ENCODE measurements around the gene CEP43. TPM values are rescaled to one million over a fixed set of nuclear protein-coding genes. Genes with fewer than 3 reads are reported as not detected.

CEP43 gene
- total RNA-seq, 2 donors from 2014 or later, result 7.7 to 8.5 TPM

DNA sequence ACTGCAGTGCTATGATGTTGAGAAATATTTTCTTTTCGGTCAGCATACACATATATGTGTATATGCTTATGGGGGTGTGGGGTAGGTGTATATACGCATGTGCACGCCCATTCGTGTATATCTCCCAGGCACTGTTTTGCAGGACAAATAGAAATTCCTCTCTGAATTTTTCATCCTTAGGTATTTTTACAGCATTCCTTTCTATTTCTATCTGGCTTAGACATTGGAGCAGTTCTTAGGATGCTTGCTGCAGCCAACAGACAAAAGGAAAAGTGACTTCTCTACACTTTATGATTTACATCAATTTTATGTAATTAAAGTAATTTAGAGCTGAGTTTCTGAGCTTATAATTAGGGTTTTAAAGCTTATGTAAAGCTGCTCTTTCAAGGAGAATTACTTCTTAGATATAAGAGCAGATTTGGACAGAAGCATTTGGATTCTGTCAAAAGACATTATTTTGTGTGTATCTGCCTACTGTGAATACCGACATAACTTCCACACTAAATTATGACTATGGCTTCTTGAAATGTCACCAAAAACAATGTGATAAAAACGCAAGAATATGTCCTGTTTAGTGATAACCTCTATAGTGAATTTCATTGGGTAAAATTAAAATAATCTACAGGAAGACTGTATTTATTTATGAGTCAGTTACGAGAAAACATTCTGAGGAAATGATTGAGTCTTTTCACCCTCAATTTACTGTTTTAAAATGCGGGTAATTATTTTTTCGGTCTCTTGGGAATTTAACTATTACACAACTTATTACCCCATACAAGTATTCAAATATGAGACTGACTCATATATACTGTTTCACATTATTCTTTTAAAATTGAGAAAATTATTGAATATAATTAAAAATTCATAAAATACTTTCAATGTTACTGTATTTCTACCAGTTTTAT, 21.3 kb upstream of the CEP43 start:
- Histone ChIP-seq H3K27me3 (replicated peaks; ENCODE audit: insufficient read depth) (no peaks in the 10 kb centered on the region), H3K36me3 (no peaks in the 10 kb centered on the region), H3K27ac (no peak overlapping the region), H3K4me3 (no peak overlapping the region), H3K9me3 (no peaks in the 10 kb centered on the region), H3K4me1 (ENCODE audit: control insufficient read depth in 1 of 2, low read depth in 2 of 2) (no peaks in the 10 kb centered on the region)
- ATAC-seq (ENCODE audit: insufficient number of reproducible peaks, low FRiP score, low read depth) (no peak), DNase-seq (ENCODE audit: low spot score) (no peak)
- TF ChIP-seq, protein P1, sequence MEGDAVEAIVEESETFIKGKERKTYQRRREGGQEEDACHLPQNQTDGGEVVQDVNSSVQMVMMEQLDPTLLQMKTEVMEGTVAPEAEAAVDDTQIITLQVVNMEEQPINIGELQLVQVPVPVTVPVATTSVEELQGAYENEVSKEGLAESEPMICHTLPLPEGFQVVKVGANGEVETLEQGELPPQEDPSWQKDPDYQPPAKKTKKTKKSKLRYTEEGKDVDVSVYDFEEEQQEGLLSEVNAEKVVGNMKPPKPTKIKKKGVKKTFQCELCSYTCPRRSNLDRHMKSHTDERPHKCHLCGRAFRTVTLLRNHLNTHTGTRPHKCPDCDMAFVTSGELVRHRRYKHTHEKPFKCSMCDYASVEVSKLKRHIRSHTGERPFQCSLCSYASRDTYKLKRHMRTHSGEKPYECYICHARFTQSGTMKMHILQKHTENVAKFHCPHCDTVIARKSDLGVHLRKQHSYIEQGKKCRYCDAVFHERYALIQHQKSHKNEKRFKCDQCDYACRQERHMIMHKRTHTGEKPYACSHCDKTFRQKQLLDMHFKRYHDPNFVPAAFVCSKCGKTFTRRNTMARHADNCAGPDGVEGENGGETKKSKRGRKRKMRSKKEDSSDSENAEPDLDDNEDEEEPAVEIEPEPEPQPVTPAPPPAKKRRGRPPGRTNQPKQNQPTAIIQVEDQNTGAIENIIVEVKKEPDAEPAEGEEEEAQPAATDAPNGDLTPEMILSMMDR (IDR thresholded peaks at IDR 0.05), result no peak

DNA sequence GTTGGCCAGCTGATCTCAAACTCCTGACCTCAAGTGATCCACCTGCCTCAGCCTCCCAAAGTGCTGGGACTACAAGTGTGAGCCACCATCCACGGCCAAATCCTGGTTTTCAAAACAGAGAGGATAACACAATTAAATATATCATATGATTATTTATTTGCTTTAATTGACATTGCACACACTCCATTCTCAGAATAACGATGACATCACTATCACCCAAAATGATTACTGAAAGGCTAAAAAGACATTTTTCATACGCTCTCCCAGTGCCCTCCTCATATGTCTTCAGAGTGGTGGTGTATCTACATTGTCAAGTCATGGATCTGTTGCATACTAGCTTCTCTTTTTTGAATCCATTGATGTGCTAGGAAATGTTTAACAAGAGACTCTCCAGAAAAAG, 18.5 kb upstream of the CEP43 start:
- no peaks in the 10 kb centered on the region for H3K36me3 ChIP-seq
- H3K27me3 ChIP-seq (replicated peaks; ENCODE audit: insufficient read depth), result no peaks in the 10 kb centered on the region
- H3K27ac ChIP-seq, result no peak overlapping the region
- no peaks in the 10 kb centered on the region for H3K9me3 ChIP-seq
- ATAC-seq (ENCODE audit: insufficient number of reproducible peaks, low FRiP score, low read depth) (no peak), DNase-seq (ENCODE audit: low spot score) (no peak)
- TF ChIP-seq, protein P1 (IDR thresholded peaks at IDR 0.05), result no peak
- no peaks in the 10 kb centered on the region for H3K4me1 ChIP-seq (ENCODE audit: control insufficient read depth in 1 of 2, low read depth in 2 of 2)
- H3K4me3 ChIP-seq, result no peak overlapping the region

DNA sequence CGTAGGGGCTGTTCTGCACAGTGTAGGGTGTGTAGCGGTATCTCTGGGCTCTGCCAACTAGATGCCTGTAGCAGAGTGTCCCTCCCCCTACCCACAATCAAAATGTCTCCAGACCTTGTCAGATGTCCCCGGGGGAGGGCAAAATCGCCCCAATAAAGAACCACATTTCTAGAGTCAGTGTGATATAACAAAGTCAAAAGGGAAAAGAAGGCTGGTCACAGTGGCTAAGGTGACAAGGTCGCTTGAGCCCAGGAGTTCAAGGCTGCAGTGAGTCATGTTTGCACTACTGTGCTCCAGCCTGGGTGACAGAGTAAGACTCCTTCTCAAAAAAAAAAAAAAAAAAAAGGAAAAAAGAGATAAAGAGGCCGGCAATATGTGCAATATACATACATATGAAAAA, 11.7 kb upstream of the CEP43 start:
- TF ChIP-seq, protein P1 (IDR thresholded peaks at IDR 0.05), result no peak
- no peak for DNase-seq (ENCODE audit: low spot score)
- no peak overlapping the region for H3K27ac ChIP-seq

DNA sequence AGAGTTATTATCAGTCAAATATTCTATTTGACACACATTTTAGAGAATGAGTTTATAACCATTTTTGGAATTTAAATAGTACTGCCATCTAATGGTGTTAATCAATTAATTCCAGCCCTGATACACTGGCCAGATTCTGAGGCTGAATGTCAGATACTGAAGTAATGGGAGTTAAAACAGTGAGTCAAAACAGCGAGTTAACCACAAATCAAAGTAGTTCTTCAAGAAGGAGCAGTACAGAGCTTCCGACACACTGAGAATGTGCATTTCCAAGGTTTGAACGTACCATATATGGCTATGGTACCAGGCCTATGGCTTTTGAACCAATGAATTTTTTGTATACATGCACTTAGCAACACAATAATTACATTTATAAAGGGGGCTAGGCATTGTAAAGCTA, 11.3 kb upstream of the CEP43 start:
- DNase-seq (ENCODE audit: low spot score) (no peak), ATAC-seq (ENCODE audit: insufficient number of reproducible peaks, low FRiP score, low read depth) (no peak)
- no peaks in the 10 kb centered on the region for H3K36me3 ChIP-seq
- H3K4me3 ChIP-seq, result no peak overlapping the region
- no peaks in the 10 kb centered on the region for H3K9me3 ChIP-seq
- H3K4me1 ChIP-seq (ENCODE audit: control insufficient read depth in 1 of 2, low read depth in 2 of 2), result no peaks in the 10 kb centered on the region
- no peaks in the 10 kb centered on the region for H3K27me3 ChIP-seq (replicated peaks; ENCODE audit: insufficient read depth)
- TF ChIP-seq, protein P1 (IDR thresholded peaks at IDR 0.05), result no peak
- H3K27ac ChIP-seq, result no peak overlapping the region

More for the DNA sequence above, 11.7 kb upstream of the CEP43 start:
- Histone ChIP-seq H3K9me3 (no peaks in the 10 kb centered on the region), H3K27me3 (replicated peaks; ENCODE audit: insufficient read depth) (no peaks in the 10 kb centered on the region), H3K4me1 (ENCODE audit: control insufficient read depth in 1 of 2, low read depth in 2 of 2) (no peaks in the 10 kb centered on the region), H3K4me3 (no peak overlapping the region), H3K36me3 (no peaks in the 10 kb centered on the region)
- no peak for ATAC-seq (ENCODE audit: insufficient number of reproducible peaks, low FRiP score, low read depth)

DNA sequence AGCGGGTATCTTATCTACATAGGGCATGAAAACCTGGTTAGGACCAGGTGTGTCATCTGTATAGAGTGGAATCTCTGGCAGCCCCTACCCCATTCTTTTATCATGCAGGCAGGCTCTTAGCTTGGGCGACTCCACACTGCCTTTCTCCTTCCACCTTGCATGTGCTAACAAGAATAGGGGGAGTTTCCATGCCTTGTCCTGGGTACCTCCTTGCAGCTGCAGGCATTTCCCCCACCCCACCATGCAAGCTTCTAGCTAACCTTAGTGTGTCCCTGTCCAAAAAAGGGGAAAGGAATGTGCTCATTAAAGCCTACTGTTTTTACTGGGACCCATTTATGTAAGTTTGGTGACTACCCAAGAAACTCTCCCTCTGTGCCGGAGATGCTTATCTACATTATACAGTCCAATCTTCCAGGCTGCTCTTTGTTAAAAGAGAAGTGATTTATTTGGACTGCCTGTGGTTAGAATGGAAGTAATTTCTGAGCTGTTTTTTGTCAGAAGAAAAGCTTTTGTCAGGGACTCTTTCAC, 10.5 kb upstream of the CEP43 start:
- no peaks in the 10 kb centered on the region for H3K9me3 ChIP-seq
- no peaks in the 10 kb centered on the region for H3K27me3 ChIP-seq (replicated peaks; ENCODE audit: insufficient read depth)
- TF ChIP-seq, protein P1 (IDR thresholded peaks at IDR 0.05), result no peak
- H3K4me3 ChIP-seq, result no peak overlapping the region
- DNase-seq (ENCODE audit: low spot score), result no peak
- H3K4me1 ChIP-seq (ENCODE audit: control insufficient read depth in 1 of 2, low read depth in 2 of 2), result no peaks in the 10 kb centered on the region
- H3K27ac ChIP-seq, result no peak overlapping the region
- ATAC-seq (ENCODE audit: insufficient number of reproducible peaks, low FRiP score, low read depth), result no peak
- no peaks in the 10 kb centered on the region for H3K36me3 ChIP-seq

Measured in thoracic aorta (tissue), 2 donors.